Superior temporal gyrus (tissue), 1 donor: ENCODE results near the gene XYLT1.
"Not testable (repeated sequence)": the region's sequence is repeated elsewhere in the genome, so short reads cannot be mapped to it uniquely, and the experiment has no call there.

Experiments
- DNase-seq: peaks from one replicate; pipeline ENCODE4 v3.0.0-alpha.2; 2016; ENCODE audit errors: extremely low spot score

Gene XYLT1

GRCh38 chr16:17432901-17433576 is 37.7 kb downstream of the XYLT1 start:
- no peak for DNase-seq

- no peak for DNase-seq
Observed at GRCh38 chr16:17431968-17432625, 38.7 kb downstream of the XYLT1 start.

- no peak for DNase-seq
Observed at GRCh38 chr16:17431012-17431411, 39.7 kb downstream of the XYLT1 start.

- no peak for DNase-seq
Observed at GRCh38 chr16:17426451-17426850, 44.3 kb downstream of the XYLT1 start.

DNA sequence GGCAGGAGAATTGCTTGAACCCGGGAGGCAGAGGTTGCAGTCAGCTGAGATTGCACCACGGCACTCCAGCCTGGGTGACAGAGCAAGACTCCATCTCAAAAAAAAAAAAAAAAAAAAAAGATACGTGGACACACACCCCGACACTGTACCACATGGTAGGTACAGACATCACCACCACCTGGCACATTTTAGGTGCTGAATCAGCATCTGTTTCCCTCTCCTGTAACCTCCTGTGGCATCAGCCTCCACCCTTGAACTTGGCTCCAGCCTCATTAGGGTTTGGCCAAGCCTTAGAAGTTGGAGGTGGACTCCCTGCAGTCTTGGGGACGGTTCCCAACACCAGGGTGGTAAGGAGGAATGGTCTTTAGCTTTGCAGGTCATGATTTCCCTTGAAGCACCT is 46.0 kb downstream of the XYLT1 start:
- no peak for DNase-seq

DNA sequence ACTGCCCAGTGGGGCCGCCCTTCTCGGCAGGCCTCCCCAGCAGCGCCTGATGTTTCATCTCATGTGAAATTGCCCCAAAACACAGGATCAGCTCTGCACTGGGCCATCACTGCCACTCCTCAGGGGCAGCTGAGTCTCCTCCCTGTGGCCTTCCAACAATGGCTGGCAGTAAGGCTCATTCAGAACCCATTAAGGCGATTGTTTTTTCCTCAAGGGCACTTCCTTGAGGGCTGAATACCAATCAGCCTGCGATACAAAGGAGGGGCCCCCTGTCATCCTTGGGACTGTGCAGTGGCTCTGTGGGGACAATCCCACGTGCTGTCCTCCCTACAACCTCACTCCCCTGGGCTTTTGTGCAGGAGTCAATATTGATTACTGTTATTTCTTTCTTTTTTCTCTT is 47.5 kb downstream of the XYLT1 start:
- DNase-seq = no peak

DNA sequence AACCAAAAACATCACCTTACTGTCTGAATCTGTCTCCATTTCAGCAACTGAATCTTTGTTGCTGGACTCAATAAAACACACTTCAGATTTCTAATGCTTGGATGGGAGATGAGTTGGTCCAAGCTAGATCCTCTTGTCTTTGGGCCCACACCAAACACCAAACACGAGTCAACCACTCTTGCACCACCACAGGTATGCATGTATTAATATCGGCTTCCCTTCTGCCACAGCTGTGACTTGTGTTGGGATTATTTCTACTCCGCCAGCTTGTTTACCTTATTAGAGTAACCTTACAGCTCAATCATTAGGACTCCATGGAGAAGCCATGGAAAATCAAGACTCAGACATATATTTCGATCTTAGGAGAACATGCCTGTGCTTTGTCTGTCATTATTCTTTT is 49.9 kb downstream of the XYLT1 start:
- DNase-seq = no peak

- no peak for DNase-seq
Observed at GRCh38 chr16:17419266-17419665, 51.5 kb downstream of the XYLT1 start.

GRCh38 chr16:17417740-17418139 is 53.0 kb downstream of the XYLT1 start:
- DNase-seq = no peak

DNA sequence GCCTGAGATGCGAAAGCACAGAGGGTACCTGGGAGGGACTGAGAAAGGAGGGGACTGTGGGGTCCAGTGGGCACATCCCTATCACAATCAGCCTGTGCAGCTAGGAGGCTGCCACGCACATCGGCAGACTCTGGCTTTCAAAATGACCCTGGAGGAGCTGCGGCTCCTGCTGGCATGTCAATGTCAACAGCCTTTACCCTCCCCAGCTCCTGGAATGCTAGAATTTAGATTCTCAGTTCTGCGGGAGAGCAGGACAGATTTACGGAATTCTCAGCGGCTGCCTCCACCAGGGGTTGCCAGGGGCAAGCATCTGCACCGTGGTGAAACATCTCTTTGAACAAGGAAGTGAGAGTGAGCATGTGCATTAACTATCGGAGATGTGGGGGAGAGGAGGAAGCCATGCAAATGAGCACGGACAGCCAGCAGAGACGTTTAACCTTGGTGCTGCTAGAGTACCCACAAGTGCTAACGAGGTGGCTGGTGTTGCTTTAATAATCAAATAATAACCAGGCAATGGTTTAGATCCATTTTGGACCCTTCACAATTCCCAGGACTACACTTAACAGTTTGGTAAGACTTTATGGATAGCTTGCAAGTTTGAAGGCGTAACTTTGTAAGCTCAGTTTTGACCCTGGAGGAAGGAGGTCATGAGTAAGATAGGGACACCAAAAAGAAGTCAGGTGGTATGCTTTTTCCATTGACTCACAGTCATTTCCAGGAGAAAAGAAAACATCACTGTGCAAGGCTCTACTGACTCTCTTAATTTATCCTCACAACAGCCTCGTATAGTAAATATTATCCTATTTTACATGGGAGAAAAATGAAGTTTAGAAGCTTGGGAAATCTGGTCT is 54.1 kb downstream of the XYLT1 start:
- peak; percentile 64 for DNase-seq

DNA sequence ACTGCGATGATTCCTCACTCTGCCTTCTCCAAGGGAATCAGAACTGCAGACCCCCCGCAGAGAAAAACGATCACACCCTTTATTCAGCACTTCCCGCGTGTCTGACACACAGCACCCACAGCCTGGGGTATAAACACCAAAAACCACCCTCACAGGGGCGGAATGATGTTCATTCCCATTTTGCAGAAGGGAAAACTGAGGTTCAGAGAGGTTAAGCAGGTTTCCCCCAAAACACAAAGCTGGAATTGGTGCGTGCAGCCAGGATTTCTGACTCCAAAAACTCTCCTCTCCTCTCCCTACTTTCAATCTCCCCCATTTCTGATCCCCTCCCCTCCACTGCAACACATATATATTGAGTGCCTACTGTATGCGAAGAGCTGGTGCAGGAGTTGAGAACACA is 55.8 kb downstream of the XYLT1 start:
- no peak for DNase-seq

DNA sequence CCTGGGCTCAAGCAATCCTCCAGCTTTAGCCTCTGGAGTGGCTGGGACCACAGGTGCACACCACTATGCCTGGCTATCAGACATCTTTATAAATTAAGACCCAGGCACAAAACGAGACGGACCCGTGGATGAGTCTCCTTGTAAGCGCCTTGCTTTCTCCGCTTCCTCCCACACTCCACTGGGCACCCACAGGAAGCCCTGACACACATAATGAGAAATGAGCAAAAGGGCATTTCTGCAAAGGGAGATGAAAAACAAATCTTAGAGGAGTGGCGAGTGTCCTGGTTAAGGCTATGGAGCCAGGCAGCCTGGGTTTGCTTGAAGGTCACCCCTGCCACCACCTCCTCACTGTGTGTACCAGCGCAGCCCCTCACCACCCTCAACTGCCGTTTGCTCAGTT is 56.3 kb downstream of the XYLT1 start:
- DNase-seq = no peak

DNA sequence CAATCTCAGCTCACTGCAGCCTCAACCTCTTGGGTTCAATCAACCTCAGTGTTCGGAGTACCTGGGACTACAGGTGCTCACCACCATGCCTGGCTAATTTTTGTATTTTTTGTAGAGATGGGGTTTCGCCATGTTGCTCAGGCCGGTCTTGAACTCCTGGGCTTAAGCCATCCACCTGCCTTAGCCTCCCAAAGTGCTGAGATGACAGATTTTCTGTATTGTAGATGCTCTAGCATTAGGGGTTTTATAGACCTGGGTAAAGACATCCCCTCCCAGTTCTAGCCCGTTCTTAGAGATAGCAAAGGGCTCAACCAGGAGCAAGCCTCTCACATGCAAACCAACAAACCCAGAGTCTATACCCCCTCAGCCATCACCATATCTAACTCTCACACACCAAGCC is 57.3 kb downstream of the XYLT1 start:
- DNase-seq = no peak

DNA sequence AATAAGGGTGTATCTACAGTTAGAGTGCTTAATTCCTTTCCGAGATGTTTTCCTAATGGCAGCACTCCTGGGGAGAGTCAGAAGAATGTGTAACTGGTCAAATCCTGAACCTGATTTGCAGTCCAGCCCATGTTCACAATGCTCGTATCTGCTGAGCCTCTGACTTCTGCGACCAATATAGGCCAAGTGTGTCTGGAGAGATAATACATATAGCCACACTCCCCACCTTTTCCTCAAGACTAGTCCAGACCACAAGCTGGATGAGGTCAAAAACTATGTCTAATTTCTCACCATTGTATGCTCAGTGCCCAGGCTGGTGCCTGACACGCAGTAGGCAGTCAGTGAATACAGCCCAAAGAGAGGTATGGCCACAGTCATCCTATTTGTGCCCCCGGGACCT is 58.0 kb downstream of the XYLT1 start:
- DNase-seq = no peak

DNA sequence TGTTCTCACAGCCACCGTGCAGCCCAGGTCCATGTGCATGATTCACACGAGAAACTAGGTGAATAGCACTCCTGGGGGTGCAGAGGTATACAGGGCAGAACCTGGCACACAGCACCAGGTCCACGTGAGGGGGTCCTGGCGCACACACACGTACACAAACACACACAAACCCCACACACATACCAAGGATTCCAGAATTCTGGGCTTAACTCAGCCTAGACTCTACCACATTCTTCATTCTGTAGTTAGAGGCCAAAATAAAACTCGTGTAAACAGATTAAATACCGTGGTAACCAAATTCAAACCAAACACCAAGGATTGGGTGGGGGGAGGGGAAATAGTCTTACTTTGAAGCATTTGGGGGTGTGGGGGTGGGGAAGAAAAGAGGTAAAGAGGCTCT is 58.5 kb downstream of the XYLT1 start:
- DNase-seq = no peak

GRCh38 chr16:17411263-17411662 is 59.5 kb downstream of the XYLT1 start:
- no peak for DNase-seq

GRCh38 chr16:17410316-17410715 is 60.4 kb downstream of the XYLT1 start:
- DNase-seq = not testable (repeated sequence)

DNA sequence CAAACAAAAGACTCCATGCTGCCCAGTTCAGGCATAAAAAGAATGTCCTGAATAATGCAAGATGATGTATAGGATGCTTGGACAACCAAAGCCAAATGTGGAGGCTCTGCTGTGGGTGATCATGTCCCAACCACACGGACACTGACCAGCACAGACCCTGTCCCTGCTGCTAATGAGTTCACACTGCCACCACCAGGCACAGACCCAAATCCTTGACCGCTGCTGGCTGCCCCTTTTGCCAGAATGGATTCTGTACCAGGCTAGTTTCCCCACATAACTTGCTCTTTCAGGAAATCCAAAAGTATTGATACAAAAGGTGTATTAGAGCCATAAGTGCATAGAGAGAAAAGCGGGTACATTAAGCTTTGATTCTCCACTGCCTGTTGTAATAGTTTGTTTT is 60.9 kb downstream of the XYLT1 start:
- DNase-seq = peak; percentile 70

GRCh38 chr16:17408955-17409441 is 61.8 kb downstream of the XYLT1 start:
- no peak for DNase-seq

DNA sequence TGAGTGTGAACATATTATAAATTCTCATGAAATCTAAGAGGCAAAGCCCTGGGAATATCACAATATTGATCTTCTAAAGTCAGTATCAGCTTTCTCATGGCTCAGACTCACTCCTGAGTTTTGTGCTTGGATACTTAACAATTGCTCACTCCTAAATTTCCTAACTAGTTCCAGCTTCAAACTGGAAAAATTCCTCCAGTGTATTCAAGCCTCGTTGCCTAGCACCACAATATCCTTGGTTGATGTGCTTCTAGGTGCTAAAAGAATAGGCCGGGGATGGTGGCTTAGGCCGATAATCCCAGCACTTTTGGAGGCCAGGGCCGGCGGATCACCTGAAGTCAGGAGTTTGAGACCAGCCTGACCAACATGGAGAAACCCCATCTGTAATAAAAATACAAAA is 62.5 kb downstream of the XYLT1 start:
- no peak for DNase-seq

DNA sequence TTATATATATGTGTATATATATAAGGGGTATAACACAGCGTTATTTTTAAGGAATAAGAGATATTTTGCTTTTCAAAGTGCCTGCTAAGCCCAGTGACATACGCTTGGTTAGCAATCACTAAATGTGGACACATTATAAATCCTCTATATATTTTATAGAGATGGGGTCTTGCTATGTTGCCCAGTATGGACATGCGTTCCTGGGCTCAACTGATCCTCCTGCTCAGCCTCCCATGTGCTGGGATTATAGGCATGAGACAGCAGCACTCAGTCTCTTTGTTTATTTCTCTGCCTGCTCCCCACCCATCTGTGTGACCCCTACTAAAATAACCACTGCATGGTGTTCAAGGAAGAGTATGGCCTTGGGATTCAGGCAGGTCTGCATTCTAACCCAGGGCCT is 63.4 kb downstream of the XYLT1 start:
- no peak for DNase-seq

DNA sequence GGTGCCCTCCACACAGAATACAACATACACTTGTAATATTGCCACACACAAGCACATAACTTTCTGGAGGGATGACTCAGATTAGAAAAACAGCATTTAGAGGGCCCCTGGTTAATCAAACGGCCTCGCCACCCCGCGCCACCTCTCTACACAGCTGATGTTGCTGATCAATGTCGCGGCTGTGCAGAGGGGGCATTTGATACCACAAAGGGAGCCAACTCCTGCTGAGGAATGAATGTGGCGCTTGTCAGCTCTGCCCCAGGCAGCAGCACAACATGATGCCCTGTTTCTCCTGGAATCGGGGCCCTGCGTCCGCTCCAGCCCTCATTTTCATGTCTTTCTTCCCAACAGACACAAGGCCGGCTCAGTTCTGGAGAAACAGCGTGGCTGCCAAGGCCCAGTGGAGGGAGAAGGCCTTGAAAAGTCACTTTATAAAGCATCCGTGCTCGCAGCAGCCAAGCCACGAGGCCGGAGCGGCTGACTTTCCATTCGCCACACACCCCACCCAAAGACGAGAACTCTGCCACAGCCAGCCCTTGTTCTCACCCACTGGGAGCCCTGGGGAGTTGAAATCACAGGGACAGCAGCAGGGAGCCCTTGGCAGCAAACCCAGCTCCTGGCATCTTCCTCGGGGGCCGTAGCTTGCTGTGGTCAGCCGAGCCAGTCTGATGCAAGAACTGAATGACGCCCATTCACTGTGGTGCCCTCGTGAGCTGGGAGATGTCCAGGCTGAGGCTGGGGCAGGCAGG is 65.6 kb downstream of the XYLT1 start:
- DNase-seq = peak; percentile 95
